ENCODE measurements around the gene RNF150. TPM values are rescaled to one million over a fixed set of nuclear protein-coding genes. Genes with fewer than 3 reads are reported as not detected.

The RNF150 gene
- total RNA-seq, 4 donors from 2014 or later = 9.7 to 58.2 (median 36.6) TPM

DNA sequence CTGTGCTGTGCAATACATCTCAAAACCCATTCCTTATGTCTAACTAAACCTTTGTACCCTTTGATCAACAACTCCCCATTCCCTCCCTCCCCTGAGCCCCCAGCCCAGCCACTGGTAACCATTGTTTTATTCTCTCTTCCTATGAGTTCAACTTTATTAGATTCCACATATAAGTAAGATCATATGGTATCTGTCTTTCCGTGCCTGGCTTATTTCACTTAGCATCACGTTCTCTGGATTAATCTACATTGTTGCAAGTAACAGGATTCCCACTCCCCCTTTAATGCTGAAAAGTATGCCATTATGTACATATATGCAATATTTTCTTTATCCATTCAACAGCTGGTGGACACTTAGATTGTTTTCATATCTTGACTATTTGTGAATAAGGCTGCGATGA is 119.4 kb downstream of the RNF150 start:
- H3K27ac ChIP-seq = no peak overlapping the region
- H3K4me1 ChIP-seq = peaks cover 0 to 4% of the 10 kb centered on the region in 2 donors
- TF ChIP-seq, protein P1, sequence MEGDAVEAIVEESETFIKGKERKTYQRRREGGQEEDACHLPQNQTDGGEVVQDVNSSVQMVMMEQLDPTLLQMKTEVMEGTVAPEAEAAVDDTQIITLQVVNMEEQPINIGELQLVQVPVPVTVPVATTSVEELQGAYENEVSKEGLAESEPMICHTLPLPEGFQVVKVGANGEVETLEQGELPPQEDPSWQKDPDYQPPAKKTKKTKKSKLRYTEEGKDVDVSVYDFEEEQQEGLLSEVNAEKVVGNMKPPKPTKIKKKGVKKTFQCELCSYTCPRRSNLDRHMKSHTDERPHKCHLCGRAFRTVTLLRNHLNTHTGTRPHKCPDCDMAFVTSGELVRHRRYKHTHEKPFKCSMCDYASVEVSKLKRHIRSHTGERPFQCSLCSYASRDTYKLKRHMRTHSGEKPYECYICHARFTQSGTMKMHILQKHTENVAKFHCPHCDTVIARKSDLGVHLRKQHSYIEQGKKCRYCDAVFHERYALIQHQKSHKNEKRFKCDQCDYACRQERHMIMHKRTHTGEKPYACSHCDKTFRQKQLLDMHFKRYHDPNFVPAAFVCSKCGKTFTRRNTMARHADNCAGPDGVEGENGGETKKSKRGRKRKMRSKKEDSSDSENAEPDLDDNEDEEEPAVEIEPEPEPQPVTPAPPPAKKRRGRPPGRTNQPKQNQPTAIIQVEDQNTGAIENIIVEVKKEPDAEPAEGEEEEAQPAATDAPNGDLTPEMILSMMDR (IDR thresholded peaks at IDR 0.05) = no peak
- TF ChIP-seq POLR2A (IDR thresholded peaks at IDR 0.05) = no peak
- H3K36me3 ChIP-seq = no peaks in the 10 kb centered on the region
- no peak for DNase-seq
- no peak overlapping the region for H3K4me3 ChIP-seq
- no peaks in the 10 kb centered on the region for H3K9me3 ChIP-seq
- intact Hi-C loops (cut with DNase I; ENCODE audit: low total_unique reads) = no loop called here
- H3K27me3 ChIP-seq = no peaks in the 10 kb centered on the region

DNA sequence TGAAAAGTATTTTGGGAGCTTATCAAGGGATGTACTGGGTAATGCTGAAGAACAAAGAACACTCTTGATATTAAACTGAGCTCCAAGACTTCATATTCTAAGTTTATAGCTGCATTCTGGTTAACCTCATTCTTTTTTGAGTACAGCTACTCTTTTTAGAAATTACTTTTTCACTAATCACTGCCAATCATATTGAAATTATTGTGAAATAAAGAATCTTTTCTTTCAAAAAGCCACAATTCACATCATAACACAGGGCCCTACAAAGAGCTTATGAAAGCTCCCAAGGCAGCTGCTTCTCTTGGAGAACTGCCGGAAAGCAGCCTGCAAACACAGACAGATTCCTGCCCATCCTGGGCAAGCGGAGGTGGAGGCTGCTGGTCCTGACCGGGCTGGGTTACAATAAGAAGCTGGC is 121.4 kb downstream of the RNF150 start:
- Histone ChIP-seq H3K9me3 (no peaks in the 10 kb centered on the region), H3K27ac (no peak overlapping the region), H3K4me1 (peaks cover 0 to 3% of the 10 kb centered on the region in 2 donors), H3K27me3 (no peaks in the 10 kb centered on the region), H3K36me3 (no peaks in the 10 kb centered on the region), H3K4me3 (no peak overlapping the region)
- DNase-seq = no peak
- intact Hi-C loops (cut with DNase I; ENCODE audit: low total_unique reads) = no loop called here
- TF ChIP-seq POLR2A (IDR thresholded peaks at IDR 0.05) = no peak
- TF ChIP-seq, protein P1 (IDR thresholded peaks at IDR 0.05) = no peak

DNA sequence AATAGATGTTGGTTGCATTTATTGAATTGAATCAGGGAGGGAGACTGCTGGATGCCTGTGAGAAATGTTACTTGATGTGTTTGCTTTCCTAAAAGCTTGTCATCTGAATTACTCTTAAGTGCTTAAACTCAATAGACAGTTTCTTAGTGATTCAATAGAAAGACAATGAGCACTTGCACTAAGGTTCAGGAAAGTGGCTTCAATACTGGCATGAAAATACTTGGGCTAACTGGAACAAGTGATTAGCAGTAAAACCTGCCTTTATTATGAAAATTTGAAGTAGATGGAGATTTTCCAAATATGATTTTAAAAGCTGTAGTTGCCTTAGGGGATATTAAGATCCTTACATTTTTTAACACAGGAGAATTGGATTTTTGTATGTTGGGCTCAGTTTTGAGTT is 123.3 kb downstream of the RNF150 start:
- H3K27ac ChIP-seq = no peak overlapping the region
- H3K9me3 ChIP-seq = no peaks in the 10 kb centered on the region
- no peaks in the 10 kb centered on the region for H3K36me3 ChIP-seq
- TF ChIP-seq, protein P1 (IDR thresholded peaks at IDR 0.05) = no peak
- TF ChIP-seq POLR2A (IDR thresholded peaks at IDR 0.05) = no peak
- H3K27me3 ChIP-seq = no peaks in the 10 kb centered on the region
- no peak overlapping the region for H3K4me3 ChIP-seq
- DNase-seq = no peak
- intact Hi-C loops (cut with DNase I; ENCODE audit: low total_unique reads) = no loop called here
- H3K4me1 ChIP-seq = no peaks in the 10 kb centered on the region

DNA sequence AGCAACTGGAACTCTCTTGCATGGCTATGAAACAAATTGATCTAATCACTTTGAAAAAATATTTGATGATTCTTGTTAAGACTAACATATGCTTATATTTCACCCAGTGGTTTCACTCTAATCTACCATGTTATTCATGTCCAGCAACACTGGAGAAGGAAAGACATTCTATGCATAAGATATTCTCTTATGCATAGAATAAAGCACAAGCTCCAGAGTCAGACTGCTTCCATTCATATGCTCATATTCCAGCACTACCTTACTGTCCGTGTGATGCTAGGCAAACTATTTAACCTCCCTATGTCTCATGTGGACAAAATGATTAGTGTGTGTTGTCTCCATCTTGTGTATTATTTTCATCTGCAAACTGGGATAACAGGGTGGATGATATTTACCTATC is 124.1 kb downstream of the RNF150 start:
- no peaks in the 10 kb centered on the region for H3K27me3 ChIP-seq

DNA sequence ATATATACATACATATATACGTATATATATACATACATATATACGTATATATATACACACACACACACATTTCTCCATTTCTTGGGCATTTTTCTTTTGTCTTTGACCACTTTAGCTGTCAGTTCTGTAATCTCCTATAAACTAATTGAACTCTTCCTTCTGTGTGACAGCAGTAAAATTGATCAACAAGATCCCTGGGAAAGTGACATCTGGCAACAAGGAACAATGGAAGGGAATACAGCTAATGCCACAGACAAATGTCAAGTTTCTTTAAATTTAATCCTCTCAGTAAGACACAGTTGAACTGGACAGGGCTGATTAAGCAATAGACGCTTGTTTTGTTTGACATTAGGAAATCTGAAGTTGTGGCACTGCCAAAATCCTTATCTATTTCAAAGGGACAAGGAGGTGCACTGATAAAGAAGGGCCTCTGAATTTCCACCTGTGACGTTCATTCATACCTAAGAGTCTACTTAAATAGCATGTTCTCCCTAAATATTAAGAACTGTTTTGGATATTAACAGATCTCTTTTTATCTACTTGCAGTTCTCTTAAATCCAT is 126.9 kb downstream of the RNF150 start:
- H3K27ac ChIP-seq = no peak overlapping the region
- no peak overlapping the region for H3K4me3 ChIP-seq
- TF ChIP-seq, protein P1 (IDR thresholded peaks at IDR 0.05) = no peak
- TF ChIP-seq POLR2A (IDR thresholded peaks at IDR 0.05) = no peak
- H3K36me3 ChIP-seq = no peaks in the 10 kb centered on the region
- peaks cover 0 to 3% of the 10 kb centered on the region in 2 donors for H3K4me1 ChIP-seq
- H3K27me3 ChIP-seq = no peaks in the 10 kb centered on the region
- intact Hi-C loops (cut with DNase I; ENCODE audit: low total_unique reads) = no loop called here
- DNase-seq = no peak
- no peaks in the 10 kb centered on the region for H3K9me3 ChIP-seq

More for the DNA sequence above, 124.1 kb downstream of the RNF150 start:
- no peak overlapping the region for H3K27ac ChIP-seq
- intact Hi-C loops (cut with DNase I; ENCODE audit: low total_unique reads) = no loop called here
- no peaks in the 10 kb centered on the region for H3K9me3 ChIP-seq
- no peaks in the 10 kb centered on the region for H3K4me1 ChIP-seq
- DNase-seq = no peak
- TF ChIP-seq POLR2A (IDR thresholded peaks at IDR 0.05) = no peak
- TF ChIP-seq, protein P1 (IDR thresholded peaks at IDR 0.05) = no peak
- no peaks in the 10 kb centered on the region for H3K36me3 ChIP-seq
- H3K4me3 ChIP-seq = no peak overlapping the region

All from uterus (tissue), 4 donors.